ENCODE results near the gene DPRX.

DNA sequence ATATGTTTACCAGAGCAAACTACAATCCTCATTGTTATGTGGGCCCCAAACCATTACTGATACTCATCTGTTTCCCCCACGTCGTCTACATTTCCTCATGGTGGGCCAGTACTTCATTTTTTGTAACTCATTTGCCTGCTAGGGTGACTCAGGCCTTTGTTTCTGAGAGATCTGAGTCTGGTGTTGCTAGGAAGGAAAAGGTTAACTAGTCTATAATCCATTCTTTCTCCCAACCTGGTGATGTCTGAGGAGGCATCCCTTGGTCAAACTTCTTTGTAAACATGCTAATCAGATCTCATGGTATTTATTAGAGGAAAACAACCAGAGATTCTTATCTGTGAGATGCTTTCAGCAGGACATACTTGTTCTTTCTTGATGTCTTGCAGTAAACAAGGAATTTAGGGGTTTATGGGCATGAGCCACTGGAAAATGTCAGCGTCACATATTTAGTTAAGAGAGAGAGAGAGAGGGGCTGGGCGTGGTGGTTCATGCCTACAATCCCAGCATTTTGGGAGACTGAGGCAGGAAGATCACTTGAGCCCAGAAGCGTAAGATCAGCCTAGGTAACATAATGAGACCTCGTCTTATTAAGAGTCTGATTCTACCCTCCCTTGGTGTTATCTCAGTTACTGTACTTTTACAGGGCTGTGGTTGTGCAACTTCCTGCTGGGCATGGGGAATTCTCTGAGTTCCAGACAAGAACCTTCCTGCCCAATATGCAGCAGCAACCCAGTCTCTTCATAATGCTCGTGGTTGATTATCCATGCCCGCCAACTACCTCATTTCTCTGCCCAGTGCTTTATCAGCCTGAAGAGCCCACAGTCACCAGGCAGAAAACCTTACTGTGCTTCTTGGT lies 9.7 kb upstream of the DPRX start:
- TF ChIP-seq, protein P1, sequence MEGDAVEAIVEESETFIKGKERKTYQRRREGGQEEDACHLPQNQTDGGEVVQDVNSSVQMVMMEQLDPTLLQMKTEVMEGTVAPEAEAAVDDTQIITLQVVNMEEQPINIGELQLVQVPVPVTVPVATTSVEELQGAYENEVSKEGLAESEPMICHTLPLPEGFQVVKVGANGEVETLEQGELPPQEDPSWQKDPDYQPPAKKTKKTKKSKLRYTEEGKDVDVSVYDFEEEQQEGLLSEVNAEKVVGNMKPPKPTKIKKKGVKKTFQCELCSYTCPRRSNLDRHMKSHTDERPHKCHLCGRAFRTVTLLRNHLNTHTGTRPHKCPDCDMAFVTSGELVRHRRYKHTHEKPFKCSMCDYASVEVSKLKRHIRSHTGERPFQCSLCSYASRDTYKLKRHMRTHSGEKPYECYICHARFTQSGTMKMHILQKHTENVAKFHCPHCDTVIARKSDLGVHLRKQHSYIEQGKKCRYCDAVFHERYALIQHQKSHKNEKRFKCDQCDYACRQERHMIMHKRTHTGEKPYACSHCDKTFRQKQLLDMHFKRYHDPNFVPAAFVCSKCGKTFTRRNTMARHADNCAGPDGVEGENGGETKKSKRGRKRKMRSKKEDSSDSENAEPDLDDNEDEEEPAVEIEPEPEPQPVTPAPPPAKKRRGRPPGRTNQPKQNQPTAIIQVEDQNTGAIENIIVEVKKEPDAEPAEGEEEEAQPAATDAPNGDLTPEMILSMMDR (IDR thresholded peaks at IDR 0.05; ENCODE audit: low read depth, low read length) = no peak
- TF ChIP-seq EZH2phosphoT487 (IDR thresholded peaks at IDR 0.05; ENCODE audit: low read depth) = no peak
